ENCODE data around the gene GPC5.
"Not testable (repeated sequence)": the region's sequence is repeated elsewhere in the genome, so short reads cannot be mapped to it uniquely, and the experiment has no call there.

The GPC5 gene

DNA sequence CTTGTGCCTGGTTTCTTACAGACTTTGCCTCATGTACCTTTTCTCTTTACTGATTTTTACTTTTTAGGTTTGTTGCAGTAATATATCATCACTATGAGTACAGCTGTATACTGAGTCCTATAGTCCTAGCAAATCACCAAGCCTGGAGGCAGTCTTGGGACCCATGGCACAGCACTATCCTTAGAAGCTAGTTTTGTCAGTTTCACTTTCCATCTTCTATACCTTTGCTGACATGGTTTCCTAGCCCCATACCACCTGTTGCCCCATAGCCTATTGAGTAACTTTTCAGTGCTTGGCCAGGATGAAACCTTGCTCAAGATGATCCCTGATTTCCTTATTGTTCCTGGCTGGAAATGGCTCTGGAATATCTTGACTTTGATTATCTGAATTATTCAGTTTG lies 826.4 kb downstream of the GPC5 start:
- DNase-seq (ENCODE audit: low read depth in 1 of 2, low spot score in 1 of 2), result no peak

DNA sequence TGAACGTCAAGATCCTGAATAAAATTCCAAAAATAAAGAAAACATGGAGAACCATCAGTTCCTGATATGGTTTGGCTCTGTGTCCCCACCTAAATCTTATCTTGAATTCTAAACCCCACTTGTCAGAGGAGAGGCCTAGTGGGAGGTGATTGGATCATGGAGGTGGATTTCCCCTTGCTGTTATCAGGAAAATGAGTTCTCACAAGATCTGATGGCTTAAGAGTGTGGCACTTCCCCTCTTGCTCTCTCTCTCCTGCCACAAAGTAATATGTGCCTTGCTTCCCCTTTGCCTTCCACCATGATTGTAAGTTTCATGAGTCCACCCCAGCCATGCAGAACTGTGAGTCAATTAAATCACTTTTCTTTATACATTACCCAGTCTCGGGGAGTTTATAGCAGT lies 827.4 kb downstream of the GPC5 start:
- no peak for DNase-seq (ENCODE audit: low read depth in 1 of 2, low spot score in 1 of 2)

DNA sequence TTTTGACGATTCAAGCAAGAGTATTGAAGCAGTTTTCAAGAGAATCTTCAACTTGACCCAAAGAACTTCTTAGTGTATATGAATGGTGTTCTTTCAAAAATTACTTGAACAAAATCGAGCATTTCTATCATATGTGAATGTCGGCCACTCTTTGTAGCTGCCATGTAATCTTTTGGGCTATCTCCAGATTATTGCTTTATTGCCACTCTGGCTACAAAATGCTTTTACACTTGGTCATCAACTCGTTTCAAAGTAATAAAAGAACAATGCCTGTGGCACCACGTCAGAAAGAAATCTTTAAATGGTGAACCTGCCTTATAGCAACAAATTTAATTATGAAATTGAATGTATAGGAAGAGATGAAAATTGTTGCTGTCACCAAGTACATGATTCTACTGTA lies 834.5 kb downstream of the GPC5 start:
- no peak for DNase-seq (ENCODE audit: low read depth in 1 of 2, low spot score in 1 of 2)

DNA sequence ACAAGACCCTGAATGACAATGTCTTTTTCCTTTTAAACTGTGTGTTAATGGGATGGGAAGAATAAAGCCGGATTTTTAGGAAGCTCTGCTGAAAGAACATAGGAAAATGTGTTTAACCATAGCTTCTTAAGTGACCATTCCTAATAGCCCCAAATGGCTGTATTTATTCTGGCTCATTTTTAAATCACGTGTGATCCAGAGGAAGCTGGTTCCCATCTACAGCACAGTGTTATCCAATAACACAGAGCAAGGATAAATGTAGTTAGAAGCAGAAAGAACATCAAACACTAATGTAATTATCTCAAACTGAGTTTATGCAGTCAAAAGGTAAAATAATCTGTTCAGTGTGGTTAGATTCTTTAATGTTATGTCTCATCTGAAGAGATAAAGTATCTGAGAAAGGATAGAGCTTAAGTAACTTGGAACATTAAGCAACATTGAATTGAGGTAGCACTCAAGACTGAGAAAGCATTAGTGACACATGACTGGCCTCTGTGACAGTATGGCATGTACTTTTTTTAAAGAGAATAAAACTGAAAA lies 853.3 kb downstream of the GPC5 start:
- DNase-seq (ENCODE audit: low read depth in 1 of 2, low spot score in 1 of 2), result no peak

DNA sequence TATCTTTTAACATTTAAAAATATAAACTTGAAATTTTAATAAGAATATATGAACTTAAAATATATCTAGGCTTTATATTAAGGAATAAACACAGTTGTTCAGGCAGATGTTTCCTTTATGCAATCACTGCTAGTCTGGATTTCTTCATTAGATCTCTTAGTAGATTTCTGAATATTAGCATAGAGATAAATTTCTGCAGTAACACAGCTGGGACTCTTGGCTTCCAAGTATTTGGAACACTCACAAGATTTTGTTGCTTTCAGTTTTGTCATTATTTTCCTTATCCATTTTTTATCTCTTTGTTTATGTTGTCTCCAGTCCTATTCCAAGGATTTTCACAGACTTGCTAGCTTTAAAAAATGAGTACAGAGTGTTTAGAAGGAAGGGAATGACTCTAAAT lies 857.1 kb downstream of the GPC5 start:
- no peak for DNase-seq (ENCODE audit: low read depth in 1 of 2, low spot score in 1 of 2)

DNA sequence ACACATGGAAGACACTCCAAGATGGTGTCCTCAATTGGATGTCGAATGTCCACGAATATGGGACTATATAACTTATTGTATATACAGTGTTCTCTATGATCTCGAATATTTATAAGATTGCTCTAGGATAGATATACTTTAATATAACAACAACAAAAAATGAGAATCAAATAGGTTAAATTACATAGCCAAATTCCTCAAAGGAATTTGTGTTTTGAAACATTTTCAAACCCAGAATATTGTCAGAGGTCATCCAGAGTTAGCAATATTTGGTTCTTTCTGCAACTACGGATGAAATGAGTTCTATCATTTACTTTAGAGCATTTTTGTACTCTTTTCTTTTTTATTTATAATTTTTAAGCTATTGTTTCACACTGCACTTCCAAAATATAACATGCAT lies 857.8 kb downstream of the GPC5 start:
- no peak for DNase-seq (ENCODE audit: low read depth in 1 of 2, low spot score in 1 of 2)

DNA sequence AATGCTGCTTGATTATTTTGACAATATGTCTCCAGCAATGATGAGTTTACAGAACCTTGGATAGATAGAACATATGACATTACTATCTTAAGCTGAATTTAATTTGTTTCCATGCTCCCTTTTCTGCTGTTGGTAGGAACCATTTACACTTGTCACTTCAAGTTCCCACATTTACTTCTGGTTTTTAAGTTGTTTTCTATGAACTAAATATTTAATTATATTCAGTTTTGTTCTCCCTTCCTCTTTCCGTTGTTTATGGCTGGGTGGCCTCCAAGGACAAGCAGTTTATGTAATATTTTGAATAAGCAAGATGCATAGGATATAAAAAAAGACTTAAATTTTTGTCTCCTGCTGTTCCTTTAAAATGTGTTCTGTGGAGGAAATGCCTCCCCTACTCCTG lies 860.6 kb downstream of the GPC5 start:
- no peak for DNase-seq (ENCODE audit: low read depth in 1 of 2, low spot score in 1 of 2)

DNA sequence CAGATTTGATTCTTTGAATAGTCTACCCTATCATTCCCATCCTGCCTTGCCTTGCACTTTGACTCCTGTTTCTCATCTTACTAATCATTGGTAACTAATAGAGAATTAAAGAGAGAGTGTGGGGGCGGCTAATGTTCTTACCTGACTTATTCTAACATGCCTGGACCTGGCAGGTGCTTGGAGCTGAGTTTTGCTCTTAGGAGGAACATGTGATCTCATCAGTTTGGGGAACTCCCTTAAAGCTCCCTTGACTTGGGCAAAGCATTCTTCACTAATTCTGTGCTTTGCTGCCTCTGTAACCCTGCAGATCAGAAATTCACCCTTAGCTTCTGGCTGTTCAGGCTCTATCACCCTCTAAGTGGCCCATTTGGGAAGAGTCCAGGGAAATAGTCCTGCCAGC lies 861.1 kb downstream of the GPC5 start:
- no peak for DNase-seq (ENCODE audit: low read depth in 1 of 2, low spot score in 1 of 2)

DNA sequence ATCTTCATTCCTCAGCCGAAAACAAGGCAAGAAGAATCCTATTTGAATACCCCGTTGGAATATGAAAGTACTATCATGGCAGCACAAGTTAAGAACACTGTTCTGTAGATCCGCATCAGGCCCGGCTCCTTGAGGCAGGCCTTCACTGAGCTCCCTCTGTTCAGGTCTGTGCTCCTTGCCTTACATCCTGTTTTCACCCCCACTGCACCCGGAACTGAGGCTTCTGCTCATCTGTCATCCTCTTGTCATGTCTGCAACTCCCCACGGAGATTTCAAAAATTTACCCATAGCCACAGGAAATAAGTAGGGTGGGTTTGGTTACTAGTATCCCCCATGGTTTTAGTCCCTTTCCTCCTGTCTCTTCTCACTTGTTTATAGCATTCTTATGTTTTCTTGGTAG lies 861.9 kb downstream of the GPC5 start:
- no peak for DNase-seq (ENCODE audit: low read depth in 1 of 2, low spot score in 1 of 2)

DNA sequence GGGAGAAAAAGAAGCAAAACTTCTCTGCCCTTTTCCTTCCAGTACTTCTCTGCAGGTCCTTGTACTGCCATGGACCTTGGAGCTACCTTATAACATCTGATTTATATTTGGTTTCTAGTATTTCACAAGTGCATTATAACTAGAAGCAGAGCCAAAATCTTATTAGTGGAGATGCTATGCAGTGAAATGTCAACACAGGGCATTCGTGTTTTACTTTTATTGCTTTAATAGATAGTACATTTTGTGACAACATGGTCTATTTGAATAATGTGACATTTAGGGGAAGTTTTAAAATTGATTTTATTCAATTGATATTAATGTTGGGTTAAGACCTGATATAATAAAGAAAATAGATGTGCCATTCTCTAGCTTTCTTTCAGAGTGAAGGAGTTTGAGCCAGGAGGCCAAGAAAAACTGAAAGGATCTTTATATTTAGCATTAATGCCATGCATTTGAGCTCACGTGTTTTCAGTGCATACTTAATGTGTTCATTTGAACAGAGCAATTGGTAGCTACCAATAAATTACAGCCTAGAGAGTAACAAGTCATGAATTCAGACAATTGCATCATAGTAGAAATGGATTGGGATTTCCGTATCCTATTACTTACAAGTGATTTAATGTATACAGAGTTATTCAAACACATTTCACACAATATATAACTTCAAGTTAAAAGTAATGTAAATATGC lies 863.8 kb downstream of the GPC5 start:
- DNase-seq (ENCODE audit: low read depth in 1 of 2, low spot score in 1 of 2), result no peak

DNA sequence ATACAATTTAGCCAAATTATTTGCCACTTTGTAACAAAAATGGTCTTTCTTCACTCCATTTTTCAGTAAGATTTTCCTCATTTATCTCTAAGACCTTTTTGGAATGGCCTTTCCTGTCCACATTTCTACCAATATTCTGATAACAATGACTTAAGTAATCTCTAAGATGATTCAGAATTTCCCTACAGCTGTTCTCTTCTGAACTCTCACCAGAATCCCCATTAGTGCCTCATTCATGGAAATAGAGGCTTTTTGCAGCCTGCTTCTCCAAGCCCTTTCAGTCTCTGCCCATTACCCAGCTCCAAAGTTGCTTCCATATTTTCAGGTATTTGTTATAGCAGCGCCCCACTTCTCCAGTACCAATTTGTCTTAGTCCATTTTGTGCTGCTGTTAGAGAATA lies 867.0 kb downstream of the GPC5 start:
- no peak for DNase-seq (ENCODE audit: low read depth in 1 of 2, low spot score in 1 of 2)

DNA sequence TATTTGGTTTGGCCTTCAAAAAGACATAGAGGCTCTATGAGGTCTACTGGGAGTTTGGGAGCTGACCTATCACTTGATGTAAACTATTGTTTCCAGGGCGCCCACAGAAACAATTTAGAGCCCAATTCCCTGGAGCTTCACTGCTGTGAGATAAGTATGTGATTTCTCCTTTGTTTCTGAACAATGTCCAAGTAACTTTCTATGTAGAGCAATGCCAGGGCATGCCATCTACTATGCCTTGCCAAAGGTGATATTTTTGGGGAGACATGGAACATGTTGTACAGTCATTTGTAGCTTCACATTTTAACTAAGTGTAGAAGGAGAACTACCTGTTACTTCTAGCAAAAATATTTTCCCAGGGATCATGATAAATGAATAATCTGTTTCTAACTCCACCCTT lies 872.6 kb downstream of the GPC5 start:
- DNase-seq (ENCODE audit: low read depth in 1 of 2, low spot score in 1 of 2), result no peak

DNA sequence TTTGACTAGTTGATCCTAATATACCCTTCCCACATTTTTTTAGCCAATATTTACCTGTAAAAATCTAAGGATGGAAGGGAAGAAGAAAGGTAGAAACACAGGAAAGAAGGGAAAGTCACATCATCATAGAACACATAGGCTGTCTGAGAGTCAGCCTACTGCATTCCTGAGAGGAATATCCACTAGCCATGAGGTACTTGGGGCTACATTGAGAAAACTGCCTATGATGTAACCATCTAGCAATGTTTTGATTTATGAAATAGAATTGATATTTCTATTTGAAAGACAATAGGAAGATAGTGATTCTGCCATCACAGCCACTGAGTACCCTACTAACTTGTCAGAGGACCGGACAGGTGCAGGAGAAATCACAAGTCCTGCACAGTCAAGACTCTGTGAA lies 873.8 kb downstream of the GPC5 start:
- DNase-seq (ENCODE audit: low read depth in 1 of 2, low spot score in 1 of 2), result no peak

DNA sequence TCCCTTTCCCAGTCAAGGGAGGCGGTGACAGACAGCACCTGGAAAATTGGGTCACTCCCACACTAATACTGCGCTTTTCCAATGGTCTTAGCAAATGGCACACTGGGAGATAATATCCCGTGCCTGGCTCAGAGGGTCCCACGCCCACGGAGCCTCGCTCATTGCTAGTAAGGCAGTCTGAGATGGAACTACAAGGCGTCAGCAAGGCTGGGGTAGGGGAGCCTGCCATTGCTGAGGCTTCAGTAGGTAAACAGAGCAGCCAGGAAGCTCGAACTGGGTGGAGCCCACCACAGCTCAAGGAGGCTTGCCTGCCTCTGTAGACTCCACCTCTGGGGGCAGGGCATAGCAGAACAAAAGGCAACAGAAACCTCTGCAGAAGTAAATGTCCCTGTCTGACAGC lies 882.6 kb downstream of the GPC5 start:
- DNase-seq (ENCODE audit: low read depth in 1 of 2, low spot score in 1 of 2), result not testable (repeated sequence)

DNA sequence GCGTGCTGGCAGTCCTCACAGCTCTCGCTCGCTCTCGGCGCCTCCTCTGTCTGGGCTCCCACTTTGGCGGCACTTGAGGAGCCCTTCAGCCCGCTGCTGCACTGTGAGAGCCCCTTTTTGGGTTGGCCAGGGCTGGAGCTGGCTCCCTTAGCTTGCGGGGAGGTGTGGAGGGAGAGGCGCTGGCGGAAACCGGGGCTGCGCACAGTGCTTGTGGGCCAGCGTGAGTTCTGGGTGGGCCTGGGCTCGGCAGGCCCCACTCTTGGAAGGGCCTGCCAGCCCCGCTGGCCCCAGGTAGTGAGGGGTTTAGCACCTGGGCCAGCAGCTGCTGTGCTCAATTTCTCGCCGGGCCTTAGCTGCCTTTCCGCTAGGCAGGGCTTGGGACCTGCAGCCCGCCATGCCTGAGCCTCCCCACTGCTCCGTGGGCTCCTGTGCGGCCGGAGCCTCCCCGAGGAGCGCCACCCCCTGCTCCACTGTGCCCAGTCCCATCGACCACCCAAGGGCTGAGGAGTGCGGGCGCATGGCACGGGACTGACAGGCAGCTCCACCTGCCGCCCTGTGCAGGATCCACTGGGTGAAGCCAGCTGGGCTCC lies 892.4 kb downstream of the GPC5 start:
- not testable (repeated sequence) for DNase-seq (ENCODE audit: low read depth in 1 of 2, low spot score in 1 of 2)

DNA sequence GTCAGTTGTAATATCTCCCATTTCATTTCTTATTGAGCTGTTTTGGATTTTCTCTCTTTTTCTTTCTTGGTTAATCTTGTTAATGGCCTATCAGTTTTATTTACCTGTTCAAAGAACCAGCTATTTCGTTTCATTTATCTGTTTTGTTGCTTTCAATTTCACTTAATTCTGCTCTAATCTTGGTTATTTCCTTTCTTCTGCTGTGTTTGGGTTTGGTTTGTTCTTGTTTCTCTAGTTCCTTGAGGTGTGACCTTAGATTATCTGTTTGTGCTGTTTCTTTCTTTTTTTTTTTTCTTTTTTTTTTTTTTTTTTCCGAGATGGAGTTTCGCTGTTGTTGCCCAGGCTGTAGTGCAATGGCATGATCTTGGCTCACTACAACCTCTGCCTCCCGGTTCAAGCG lies 896.1 kb downstream of the GPC5 start:
- not testable (repeated sequence) for DNase-seq (ENCODE audit: low read depth in 1 of 2, low spot score in 1 of 2)

DNA sequence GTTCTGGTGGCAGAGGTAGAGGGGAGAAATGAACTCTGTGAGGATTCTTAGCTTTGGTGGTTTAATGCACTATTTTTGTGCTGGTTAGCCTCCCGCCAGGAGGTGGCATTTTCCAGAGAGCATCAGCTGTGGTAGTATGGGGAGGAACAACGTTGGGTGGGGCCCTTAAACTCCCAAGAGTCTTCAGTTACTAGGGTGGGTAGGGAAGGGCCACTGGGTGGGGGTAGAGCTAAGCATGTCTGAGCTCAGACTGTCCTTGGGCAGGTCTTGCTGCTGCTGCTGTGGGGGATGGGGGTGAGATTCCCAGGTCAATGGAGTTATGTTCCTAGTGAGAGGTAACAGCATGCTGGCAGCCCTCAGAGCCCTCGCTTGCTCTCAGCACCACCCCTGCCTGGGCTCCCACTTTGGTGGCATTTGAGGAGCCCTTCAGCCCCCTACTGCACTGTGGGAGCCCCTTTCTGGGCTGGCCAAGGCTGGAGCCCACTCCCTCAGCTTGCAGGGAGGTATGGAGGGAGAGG lies 897.8 kb downstream of the GPC5 start:
- DNase-seq (ENCODE audit: low read depth in 1 of 2, low spot score in 1 of 2), result not testable (repeated sequence)

DNA sequence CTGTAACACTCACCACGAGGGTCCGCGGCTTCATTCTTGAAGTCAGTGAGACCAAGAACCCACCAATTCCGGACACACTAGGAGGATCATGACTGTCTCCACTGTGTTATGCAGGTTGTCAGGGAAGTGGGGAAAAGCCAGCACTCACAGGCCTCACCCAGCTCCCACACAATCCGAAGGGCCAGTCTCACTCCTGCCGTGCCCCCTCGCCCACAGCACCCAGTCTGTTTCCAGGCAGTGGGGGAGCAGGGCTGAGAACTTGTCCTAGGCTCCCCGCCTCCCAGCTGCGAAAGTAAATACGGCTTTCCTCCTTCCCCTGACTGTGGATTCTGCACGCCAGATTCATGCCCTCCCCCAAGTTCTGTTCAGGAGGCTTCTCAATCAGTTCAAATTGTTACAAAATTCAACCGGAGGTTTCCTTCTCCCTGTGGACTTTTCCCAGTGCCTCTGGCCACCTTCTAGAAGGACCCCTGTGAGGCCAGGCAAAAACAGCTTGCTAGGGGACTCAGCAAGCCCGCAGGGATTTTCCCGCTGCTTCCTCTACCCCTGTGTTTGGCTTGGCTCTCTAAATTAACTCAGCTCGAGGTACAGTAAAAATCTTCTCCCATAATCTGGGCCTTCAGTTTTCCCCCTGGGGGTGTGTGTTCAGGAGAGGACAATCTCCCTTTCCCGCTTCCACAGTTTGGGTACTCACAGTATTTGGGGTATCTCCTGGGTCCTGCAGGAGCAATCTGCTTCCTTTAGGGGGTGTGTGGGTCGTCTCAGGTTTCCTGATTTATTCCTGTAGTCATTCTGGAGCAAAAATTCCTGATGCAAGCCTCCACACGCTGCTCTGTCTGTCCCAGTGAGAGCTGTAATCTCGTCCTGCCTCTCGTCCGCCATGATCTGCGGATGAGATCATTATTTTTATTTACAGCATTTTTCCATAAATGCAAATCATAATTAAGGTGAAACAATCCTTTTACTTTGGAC lies 899.8 kb downstream of the GPC5 start:
- DNase-seq (ENCODE audit: low read depth in 1 of 2, low spot score in 1 of 2), result no peak

DNA sequence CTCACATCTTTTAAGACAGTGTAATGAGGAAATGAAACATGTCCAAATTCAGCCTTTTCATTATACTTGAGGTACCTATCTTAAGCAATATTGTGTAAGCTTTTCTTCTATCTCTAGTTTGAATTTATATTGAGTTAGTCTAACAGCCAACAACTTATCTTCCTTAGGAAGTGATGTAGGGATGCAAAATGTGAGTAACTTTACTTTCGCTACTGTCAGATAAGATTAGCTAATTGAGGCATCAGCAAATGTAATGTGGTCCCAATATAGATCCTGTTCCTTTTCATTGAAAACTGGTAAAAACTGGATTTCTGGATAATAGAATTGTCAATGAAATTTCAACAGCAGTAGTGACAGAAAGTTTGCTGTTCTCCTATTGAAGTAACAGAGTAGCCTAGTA lies 902.2 kb downstream of the GPC5 start:
- no peak for DNase-seq (ENCODE audit: low read depth in 1 of 2, low spot score in 1 of 2)

DNA sequence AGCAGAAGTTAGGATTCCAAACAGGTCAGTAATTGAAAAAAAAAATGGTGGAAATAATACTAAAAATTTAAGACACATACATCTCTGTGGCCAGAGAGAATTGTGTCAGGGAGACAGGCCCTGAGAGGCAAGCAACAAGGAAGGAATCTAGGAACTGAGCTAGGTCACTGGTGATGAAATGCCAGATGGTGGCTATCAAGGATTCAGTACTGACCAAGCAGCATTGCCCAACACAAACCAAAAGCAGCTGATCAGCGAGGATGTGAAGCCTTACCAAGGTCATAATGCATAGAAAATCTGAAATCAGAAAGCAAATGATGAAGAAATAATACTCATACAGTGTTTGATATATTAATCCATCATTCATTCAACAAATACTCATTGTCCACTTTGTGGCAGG lies 905.0 kb downstream of the GPC5 start:
- no peak for DNase-seq (ENCODE audit: low read depth in 1 of 2, low spot score in 1 of 2)

DNA sequence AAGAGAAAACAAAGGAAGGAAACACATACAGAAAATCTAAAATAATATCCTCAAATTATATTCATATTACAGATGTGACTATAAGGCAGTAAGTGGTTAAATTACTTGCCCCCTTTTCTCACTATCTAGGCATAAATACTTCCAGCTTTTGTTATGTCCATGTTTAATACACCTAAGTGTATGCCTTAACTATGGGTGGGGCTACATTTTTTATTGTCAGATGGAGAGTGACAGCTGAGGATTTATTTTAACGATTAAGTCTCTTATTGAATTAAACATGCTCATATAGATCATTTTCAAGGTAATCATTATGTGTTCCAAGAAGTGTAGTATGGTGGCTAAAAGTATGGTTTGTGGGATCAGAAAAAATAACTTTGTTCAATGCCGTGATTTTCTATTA lies 909.3 kb downstream of the GPC5 start:
- DNase-seq (ENCODE audit: low read depth in 1 of 2, low spot score in 1 of 2), result no peak

DNA sequence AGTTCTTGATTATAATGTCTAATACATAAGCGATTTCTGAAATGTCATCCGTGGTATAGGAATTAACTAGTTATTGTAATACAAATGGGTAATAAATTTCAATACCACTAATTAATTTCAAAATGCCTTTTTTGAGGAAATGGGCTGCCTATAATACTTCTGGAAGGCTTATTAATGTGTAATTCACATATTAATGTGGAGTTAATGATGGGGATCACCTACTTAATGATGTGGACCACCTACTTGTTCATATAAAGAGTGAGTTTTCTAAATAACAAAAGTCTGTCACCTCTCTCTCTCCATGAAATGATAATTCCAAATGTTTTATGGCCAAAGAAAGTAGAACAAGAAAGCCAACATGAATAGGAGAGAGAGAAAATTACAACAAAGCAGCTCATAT lies 914.4 kb downstream of the GPC5 start:
- no peak for DNase-seq (ENCODE audit: low read depth in 1 of 2, low spot score in 1 of 2)

Data from stimulated activated CD4-positive, alpha-beta T cell treated with anti-CD3 and anti-CD28 coated beads, Interleukin-15, amount 100 ng/mL, for 1 hour (primary cell).